Fibroblast of lung (primary cell): ENCODE data around the gene RNF224.

Experiments used
- EZH2 ChIP-seq: IDR thresholded peaks from 2 replicates; pipeline ENCODE4 v1.5.1; 2012; ENCODE audit warnings: low read length, control low read depth, mild to moderate bottlenecking; ENCODE audit errors: missing control alignments
- TF ChIP-seq, protein P1 (sequence below), 2 donors: IDR thresholded peaks in 1 of 2; conservative IDR thresholded peaks in 1 of 2; 1 replicate in 1 of 2; 2 replicates in 1 of 2; pipeline ENCODE4 v1.5.1; 2011 to 2012; ENCODE audit warnings: low read length in 2 of 2, control low read depth in 1 of 2, inconsistent platforms in 1 of 2, low read depth in 1 of 2, mild to moderate bottlenecking in 1 of 2

DNA sequence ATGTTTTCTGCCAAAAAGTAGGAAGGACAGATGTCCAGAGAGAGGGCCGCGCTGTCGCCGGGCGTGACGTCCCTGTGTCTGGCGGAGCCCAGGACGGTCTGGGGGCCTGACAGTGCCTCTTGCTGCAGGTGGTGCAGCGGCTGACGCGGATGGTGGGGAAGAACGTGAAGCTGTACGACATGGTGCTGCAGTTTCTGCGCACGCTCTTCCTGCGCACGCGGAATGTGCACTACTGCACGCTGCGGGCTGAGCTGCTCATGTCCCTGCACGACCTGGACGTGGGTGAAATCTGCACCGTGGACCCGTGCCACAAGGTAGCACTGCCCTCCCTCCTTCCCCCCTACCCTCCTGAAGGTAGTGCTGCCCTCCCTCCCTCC is 35.6 kb downstream of the RNF224 start:
- TF ChIP-seq, protein P1, sequence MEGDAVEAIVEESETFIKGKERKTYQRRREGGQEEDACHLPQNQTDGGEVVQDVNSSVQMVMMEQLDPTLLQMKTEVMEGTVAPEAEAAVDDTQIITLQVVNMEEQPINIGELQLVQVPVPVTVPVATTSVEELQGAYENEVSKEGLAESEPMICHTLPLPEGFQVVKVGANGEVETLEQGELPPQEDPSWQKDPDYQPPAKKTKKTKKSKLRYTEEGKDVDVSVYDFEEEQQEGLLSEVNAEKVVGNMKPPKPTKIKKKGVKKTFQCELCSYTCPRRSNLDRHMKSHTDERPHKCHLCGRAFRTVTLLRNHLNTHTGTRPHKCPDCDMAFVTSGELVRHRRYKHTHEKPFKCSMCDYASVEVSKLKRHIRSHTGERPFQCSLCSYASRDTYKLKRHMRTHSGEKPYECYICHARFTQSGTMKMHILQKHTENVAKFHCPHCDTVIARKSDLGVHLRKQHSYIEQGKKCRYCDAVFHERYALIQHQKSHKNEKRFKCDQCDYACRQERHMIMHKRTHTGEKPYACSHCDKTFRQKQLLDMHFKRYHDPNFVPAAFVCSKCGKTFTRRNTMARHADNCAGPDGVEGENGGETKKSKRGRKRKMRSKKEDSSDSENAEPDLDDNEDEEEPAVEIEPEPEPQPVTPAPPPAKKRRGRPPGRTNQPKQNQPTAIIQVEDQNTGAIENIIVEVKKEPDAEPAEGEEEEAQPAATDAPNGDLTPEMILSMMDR (conservative IDR thresholded peaks at IDR 0.05 in 1 of 2, IDR thresholded peaks at IDR 0.05 in 1 of 2; ENCODE audit: low read depth in 1 of 2, low read length in 2 of 2): no peak
- no peak for TF ChIP-seq EZH2
